ENCODE results near the gene UBAP2L.
"Not testable (repeated sequence)": the region's sequence is repeated elsewhere in the genome, so short reads cannot be mapped to it uniquely, and the experiment has no call there.

The UBAP2L gene

DNA sequence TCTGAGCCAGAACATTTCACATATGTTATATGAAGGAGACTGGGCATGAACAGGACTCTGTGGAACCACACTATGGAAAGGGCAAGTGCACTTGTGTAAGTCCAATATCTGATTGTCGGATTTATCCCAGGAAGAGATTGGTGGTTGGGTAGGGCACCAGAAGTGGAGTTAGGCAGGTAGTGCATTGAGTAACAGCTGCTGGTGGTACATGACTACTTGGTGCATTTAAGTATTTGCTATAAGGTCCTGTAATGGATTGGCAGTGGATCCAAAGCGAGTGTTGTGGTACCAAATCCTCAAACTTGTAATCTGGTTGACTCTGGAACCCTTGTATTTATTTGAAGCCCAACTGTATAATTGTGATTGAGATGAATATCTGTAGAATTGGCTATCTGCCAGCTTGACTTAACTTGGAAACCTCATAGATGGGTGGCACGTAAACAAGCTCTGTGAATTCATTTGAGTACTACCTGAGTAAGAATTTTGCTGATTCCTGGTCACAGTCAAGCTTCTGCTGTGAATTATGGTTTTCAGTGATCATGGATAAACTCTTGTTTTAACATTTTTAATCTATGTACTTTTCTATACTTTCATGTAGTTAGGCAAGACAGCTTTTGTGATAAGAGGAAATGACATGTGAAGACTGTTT is 21.1 kb downstream of the UBAP2L start:
- DNase-seq: no peak

- DNase-seq: no peak
Observed at GRCh38 chr1:154253671-154254070, 32.9 kb downstream of the UBAP2L start.

- no peak for DNase-seq
Observed at GRCh38 chr1:154256686-154257085, 35.9 kb downstream of the UBAP2L start.

GRCh38 chr1:154258784-154259183 is 38.0 kb downstream of the UBAP2L start:
- no peak for DNase-seq

- no peak for DNase-seq
Observed at GRCh38 chr1:154260127-154260526, 39.4 kb downstream of the UBAP2L start.

DNA sequence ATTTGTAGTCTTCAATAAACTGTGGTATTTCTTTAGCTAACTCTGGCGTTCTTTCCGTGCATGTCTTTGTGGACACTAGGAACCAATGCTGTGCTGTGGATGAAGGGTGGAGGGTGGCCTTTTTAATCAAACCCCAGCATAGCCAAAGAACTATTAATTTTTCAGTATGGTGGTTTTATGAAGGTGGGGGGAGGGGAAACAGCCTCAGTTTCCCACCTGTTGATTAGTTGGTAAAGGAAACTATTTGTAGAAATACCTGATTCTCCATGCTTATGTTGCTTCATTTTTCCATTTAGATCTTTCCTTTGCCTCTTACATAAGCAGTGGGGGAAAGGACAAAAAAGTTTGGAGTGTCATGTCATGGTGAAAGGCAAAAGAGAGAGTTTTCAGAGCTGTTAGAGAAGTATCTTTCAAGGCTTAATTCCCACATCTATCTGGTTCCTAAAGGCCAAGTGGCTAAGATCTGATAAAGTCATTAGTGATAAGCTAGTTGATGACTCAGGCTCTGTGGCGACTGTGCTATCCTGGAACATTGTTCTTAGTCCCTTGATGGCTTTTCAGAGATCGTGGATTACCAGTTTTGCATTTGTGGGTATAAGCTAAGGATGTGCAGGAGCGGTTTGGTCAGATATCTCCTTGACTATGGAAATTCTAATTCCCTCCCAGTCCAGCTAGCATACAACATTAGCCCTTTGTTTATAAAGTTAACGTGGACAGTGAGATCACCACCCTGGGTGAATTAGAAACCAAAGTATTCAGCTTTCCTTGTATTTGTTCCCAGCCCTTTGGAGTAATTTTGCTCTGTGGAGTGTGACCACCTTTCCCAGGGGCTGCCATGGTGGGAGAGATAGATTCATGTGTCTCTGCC is 42.9 kb downstream of the UBAP2L start:
- no peak for DNase-seq

DNA sequence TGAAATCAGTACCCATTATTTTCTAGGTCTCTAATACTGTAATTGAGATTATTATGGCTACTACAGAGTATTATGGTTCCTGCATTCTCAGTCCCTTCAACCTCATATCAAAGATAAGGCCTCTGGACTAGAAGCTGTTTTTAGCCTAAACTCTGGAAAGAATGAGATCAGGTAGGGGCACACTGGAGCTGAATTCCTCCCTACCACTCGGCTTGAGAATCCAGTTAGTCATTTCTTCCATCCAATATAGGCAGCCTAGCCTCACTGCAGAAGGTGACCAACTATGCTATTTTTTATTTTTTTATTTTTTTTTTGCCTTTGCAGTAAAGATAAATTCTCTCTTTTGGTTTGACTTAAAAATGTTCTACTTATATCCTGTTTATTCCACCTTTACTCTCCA is 43.7 kb downstream of the UBAP2L start:
- DNase-seq: no peak

GRCh38 chr1:154265586-154265985 is 44.8 kb downstream of the UBAP2L start:
- no peak for DNase-seq

DNA sequence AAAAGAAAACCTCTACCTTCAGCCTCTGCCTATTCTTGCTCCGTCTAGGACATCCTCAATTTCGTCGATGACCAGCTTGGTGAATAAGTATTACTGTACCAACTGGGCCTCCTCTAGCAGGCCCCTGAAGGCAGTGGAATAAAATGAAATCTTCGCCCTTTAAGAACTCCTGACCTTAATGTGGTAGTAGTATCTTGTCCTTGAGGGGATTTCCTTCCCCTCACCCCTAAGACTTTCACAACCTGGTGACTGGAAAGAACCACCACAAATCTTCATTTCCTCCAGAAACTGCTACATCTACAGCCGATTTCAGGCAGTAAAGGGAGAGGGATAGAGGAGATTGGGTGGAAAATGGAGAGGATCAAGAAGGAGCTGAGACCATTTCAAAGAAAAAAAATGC is 50.1 kb downstream of the UBAP2L start:
- no peak for DNase-seq

DNA sequence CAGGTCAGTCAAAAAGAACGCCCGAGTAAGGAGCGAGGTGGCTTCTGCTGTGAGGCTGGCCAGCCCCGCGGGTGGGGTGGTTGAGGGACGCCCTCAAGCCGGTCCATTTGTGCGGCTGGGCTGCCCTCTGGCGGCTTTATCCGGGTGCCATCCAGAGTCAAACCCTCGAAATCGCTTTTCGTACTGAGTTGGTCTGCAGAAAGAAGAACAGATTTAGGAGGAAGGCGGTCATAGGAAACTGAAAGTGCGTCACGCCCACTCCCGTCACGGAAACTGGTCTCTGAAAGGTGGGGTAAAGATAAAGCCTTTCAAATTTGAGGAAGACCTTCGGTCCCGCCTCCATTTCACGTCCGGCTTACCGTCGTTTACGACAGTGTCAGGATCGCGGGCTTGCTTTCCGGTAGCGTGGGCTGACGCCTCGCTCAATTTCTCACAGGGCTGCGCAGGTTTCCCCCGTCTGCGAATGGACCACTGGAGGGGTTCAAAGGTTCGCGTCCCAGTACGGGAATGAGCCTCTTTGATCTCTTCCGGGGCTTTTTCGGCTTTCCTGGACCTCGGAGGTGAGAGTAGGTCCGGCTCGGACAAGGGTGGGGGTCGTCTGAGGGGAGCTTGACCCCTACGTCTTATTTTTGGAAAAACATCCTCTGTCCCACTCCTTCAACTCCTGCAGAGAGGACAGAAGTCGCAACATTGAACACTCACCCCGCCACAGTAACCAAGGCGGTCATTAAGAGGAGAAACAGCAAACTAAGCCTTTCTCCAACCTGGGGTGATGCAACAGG is 51.7 kb downstream of the UBAP2L start, which contains the start of gene HAX1:
TSS of gene HAX1 (plus strand) at position 413 of the 782 bp plus-strand sequence. CDS start at position 508, 95 bp downstream.
- peak; percentile 78 to 99 for DNase-seq

- no peak for DNase-seq
Observed at GRCh38 chr1:154272999-154273563, 52.3 kb downstream of the UBAP2L start.

- no peak for DNase-seq
Observed at GRCh38 chr1:154276797-154277196, 56.0 kb downstream of the UBAP2L start.

DNA sequence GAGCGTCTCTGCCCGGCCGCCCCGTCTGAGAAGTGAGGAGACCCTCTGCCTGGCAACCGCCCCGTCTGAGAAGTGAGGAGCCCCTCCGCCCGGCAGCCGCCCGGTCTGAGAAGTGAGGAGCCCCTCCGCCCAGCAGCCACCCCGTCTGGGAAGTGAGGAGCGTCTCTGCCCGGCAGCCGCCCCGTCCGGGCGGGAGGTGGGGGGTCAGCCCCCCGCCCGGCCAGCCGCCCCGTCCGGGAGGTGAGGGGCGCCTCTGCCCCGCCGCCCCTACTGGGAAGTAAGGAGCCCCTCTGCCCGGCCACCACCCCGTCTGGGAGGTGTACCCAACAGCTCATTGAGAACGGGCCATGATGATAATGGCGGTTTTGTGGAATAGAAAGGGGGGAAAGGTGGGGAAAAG is 66.8 kb downstream of the UBAP2L start:
- not testable (repeated sequence) for DNase-seq

DNA sequence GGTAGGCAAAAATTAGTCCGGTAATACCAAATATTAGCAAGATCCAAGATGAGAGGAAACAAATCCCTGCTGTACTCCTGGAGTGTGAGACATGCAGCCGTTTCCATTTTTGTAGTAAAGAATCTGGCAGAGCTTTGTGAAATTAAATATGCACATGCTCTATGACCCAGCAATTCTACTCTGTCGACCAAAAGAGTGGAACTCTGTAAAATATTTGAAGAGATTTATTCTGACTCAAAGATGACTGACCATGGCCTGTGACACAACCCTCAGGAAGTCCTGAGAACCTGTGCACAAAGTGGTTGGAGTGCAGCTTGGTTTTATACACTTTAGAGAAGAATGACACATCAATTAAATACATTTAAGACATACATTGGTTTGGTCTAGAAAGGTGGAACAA is 67.9 kb downstream of the UBAP2L start:
- DNase-seq: no peak

GRCh38 chr1:154290921-154291320 is 70.2 kb downstream of the UBAP2L start:
- no peak for DNase-seq

GRCh38 chr1:154295408-154296235 is 74.9 kb downstream of the UBAP2L start:
- DNase-seq: no peak

- no peak for DNase-seq
Observed at GRCh38 chr1:154301582-154301981, 80.8 kb downstream of the UBAP2L start.

DNA sequence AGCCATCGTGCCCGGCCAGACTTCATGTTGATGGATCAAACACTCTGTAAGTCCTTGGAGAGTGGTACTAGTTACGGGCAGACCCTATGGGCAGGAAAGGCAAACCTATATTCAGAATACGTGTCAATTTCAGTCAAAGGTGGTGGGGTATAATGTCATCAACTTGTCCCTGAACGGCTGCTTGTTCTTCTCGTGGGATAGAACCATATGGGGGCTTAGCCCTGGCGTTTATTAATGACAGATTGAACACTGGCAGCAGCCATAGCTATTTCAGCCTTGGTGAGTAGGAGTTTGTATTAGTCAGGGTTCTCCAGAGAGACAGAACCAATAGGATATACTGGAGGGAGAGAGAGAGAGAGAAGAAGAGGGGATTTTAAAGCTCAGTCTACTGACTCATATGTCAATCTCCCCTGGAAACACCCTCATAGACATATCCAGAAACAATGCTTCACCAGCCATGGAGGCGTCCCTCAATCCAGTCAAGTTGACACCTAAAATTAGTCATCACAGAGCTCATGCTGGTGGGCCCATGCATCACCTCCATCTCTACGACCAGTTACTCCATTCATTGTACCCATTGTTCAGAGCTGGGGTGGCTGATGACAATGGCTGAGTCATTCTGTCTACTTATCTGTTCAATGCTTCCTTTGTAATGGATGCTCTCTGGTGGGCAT is 84.0 kb downstream of the UBAP2L start:
- DNase-seq: no peak

DNA sequence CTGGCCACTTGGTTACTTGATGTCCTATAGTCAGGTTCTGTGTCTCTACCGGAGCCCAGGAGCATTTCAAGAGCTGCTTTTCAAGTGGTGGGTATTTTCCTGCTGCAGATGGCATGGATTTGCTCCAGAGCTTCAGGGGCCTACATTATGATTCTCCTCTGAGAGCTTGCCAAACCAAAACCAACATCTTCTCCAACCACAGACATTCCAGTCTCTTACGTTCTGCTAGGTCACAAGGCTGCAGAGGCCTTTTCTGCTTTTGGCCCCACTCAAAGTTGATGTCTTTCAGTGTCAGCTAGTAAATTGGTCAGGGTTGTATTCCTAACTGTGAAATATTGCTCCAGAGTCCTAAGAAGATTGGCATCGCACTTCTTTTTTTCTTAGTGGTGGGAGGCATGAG is 85.4 kb downstream of the UBAP2L start:
- no peak for DNase-seq

- not testable (repeated sequence) for DNase-seq
Observed at GRCh38 chr1:154307670-154308270, 87.0 kb downstream of the UBAP2L start.

DNA sequence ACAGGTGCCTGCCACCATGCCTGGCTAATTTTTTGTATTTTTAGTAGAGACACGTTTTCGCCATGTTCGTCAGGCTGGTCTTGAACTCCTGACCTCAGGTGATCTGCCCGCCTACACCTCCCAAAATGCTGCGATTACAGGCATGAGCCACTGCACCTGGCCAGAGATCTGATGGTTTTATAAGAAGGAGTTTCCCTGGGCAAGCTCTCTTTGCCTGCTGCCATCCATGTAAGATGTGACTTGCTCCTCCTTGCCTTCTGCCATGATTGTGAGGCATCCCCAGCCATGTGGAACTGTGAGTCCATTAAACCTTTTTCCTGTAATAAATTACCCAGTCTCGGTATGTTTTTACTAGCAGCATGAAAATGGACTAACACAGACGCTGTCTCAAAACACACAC is 88.4 kb downstream of the UBAP2L start:
- not testable (repeated sequence) for DNase-seq
